Stimulated activated CD8-positive, alpha-beta memory T cell treated with anti-CD3 and anti-CD28 coated beads, Interleukin-7, amount 100 ng/mL, for 48 hours (primary cell): ENCODE data around the gene KCNMA1.
"Not testable (repeated sequence)": the region's sequence is repeated elsewhere in the genome, so short reads cannot be mapped to it uniquely, and the experiment has no call there.

Experiments
- DNase-seq, 2 donors: peaks; one replicate each; pipeline ENCODE4 v3.0.0-alpha.2; 2020; ENCODE audit warnings: low read depth in 1 of 2; ENCODE audit errors: extremely low read depth in 1 of 2

The KCNMA1 gene

DNA sequence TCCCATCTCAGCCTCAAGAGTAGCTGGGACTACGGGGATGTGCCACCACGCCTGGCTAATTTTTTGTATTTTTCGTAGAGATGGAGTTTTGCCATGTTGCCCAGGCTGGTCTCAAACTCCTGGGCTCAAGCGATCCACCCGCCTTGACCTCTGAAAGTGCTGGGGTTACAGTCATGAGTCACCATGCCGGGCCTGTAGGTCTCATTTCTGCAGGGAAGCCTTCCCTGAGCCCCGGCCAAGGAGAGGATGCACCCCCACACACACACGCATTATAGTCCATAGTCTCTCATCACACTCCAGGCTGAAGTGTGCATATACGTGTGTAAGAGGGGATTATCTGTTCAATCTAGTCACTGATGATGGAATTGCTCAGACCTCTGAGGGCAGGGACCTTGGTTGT is 29.3 kb downstream of the KCNMA1 start:
- DNase-seq = no peak

DNA sequence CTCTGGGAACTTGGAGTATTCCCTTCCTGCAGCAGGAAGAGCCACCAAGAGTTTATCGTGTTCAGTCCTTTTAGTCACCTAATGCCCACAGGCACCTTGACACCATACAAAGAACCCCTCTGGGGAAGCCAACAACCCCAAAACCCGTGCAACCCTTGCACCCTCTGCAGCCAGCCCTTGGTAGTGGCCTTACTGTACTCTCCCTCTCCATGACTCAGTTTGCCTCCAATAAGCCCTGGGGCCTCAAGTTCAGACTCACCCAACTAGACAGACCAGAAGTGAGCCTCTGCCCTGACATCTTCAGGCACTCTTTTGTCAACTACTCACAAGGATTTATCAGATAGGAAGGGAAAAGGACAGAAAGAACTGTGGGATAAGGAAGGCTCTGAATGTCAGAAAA is 30.9 kb downstream of the KCNMA1 start:
- no peak for DNase-seq

- no peak for DNase-seq
These were observed 32.1 kb downstream of the KCNMA1 start for GRCh38 chr10:77605466-77605865.

DNA sequence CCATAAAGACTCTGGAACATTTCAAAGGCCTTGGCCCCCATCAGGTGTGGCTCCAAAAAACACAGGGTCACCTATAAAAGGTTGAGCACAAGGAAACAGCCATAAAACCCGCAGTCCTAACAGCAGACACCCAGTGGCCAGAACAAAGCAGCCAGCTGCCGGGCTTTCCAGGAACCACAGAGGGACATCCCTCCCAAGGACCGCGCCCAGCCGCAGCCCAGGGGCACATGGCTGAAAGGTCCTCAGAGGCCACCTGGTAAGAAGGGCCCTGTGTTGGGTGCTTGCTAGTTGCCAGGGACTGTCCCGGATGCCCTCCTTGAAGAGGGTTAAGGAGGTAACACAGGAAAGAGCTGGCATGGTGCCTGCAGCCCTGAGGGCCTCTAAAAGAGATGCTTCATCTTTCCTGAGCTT is 32.7 kb downstream of the KCNMA1 start:
- DNase-seq = no peak

DNA sequence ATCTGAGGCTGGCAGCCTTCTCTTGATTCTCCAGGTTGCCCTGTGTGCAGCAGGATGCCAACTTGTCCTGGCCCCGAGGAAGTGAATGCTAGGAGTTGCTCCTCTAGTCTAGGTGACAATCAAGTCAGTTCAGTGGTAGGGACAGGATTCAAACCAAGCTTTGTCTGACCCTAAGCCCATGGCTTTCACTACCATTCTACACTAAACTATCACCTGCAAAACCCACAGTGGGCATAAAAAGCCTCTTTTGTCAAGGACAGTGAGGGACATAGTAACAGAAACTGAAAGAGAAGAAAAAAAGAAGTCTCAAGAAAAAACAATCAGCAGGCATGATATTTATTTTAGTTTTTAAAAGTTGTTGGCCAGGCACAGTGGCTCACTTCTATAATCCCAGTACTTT is 33.5 kb downstream of the KCNMA1 start:
- no peak for DNase-seq

- DNase-seq = no peak
These were observed 34.1 kb downstream of the KCNMA1 start for GRCh38 chr10:77603534-77603927.

GRCh38 chr10:77602913-77603533 is 34.6 kb downstream of the KCNMA1 start:
- DNase-seq = no peak

DNA sequence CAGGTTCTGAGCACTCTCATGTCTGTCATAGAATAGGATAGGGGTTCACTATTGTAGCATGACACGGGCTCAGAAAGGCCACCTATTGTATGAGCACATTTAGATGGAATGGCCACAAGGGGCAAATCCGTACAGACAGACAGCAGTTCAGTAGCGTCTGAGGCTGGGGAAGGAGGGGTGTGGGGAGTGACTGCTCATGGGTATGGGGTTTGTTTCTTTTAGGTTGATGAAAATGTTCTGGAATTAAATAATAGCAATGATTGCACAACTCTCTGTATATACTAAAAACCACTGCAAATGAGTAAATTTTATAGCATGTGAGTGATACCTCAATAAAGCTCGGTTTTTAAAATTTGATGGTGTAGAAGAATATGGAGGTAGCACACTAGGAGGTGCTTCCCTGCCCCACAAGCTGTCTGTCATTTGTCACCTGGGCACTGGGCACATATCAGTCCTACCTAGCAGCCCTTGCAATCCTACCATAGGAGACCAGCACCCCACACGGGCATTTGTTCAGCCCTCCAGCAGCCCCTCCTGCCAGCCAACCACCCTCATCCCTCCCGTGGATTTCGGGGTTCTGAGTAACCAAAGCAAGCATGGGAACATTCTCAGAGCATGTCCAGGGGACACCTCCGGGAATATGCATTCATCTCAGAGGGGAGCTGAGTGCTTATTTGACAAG is 35.2 kb downstream of the KCNMA1 start:
- no peak for DNase-seq

DNA sequence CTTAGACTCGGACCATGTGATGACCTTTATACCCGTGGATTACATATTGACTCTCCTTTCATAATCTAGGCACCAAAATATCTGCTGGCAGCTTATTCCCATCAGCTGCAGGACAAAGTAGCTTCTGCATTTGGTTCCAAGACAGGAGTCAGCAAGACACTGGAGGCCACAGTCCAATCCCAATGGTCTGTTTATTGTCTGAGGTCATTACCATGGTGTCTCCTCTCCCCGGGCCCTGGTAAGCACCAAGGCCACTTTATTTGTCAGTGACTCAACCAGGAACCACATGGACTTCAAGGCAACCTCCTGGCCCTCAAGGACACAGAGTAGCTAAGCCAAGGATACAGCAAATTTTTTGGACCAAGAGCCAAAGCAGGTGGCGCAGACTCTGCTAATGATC is 36.1 kb downstream of the KCNMA1 start:
- no peak for DNase-seq

DNA sequence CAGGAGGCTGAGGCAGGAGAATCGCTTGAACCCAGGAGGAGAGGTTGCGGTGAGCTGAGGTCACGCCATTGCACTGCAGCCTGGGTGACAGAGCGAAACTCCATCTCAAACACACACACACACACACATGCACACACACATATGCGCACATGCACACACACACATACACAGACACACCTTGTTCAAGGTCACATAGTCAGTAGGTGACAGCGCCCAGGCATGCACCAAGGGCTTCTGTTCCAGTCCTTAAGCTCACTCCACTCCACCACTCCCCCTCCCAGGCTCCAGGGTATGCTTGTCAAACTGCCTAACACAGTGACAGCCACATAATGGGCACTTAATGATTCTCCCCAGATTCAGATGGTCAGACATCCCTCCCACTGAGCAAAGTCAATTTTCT is 37.0 kb downstream of the KCNMA1 start:
- no peak for DNase-seq

DNA sequence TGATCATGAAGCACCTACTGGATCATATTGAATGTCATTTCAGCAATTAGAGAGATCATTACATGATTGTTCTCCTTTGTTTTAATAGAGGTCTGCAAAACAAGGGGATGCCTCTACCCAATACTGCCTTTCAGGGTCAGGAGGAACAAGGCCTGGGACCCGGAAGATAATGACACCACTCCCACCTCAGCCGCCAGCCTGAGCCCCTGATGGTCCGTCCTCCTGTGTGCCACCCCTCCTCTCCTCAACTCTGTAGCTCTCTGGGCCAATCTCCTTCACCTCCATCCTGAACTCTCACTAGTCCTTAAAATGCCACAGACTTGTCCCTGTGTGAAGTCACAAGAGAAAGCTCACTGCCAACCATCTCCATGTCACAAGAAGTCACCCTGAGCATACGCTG is 38.0 kb downstream of the KCNMA1 start:
- DNase-seq = no peak

- no peak for DNase-seq
These were observed 39.0 kb downstream of the KCNMA1 start for GRCh38 chr10:77598606-77599005.

DNA sequence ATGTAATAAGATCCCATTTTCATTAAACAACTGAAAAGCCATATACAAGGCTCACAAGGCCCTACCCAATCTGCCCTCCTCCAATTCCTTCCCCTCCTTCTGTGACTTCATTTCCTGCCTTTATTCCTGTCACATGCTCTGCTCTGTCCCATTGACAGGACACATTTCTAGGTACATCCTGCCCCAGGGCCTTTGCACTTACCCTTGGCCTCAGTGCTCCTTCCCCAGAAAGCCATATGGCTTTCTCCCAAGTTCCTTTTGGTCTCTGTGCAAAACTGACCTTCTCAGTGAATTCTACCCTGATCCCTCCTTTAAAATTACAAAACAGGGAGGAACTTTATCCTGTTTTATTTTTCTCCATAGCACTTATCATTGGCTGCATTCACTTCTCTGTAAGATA is 40.0 kb downstream of the KCNMA1 start:
- DNase-seq = no peak

DNA sequence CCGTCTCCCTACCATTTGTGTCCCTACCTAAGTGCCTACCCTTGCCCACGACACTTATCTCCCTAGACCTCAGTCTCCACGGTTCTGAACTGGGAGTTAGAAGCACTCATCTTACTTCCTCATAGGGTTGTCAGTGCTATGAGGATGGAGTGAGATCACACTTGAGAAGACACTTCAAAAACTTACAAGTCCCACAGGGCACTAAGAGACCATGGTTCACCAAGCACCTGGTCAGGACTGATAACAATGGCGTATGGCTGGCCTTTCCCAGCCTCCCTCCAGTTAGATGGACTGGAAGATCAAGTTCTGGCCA is 43.2 kb downstream of the KCNMA1 start:
- no peak for DNase-seq

- no peak for DNase-seq
These were observed 43.7 kb downstream of the KCNMA1 start for GRCh38 chr10:77593771-77594470.

- DNase-seq = no peak
These were observed 44.5 kb downstream of the KCNMA1 start for GRCh38 chr10:77592946-77593636.

- DNase-seq = no peak
These were observed 45.1 kb downstream of the KCNMA1 start for GRCh38 chr10:77592510-77592909.

DNA sequence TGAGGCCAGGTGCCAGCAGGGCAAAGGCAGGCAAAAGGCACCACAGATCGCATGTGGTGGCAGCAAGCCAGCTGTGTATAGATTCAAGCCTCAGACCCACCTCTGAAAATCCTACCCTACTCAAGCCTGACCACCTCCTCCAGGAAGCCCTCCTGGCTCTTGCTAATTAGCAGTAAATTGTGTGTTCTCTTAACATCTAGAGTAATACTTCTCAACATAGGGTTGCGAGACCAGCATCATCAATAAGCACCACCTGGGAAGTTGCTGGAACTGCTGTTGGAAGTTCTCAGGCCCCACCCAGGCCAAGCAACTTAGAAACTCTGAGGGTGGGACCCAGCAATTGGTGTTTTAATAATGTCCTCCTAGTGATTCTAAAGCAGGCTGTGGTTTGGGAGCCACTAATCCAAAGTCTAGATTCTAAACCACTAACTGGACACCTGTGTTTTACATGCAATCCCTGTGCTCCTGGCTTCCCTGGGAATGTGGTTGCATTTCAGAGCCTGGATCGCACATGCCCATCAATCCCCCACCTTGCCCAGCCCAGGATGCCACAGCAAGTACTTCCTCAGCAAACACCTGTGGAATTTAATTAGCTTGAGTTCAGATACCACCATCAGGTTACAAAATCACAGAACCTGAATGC is 46.2 kb downstream of the KCNMA1 start:
- DNase-seq = no peak

DNA sequence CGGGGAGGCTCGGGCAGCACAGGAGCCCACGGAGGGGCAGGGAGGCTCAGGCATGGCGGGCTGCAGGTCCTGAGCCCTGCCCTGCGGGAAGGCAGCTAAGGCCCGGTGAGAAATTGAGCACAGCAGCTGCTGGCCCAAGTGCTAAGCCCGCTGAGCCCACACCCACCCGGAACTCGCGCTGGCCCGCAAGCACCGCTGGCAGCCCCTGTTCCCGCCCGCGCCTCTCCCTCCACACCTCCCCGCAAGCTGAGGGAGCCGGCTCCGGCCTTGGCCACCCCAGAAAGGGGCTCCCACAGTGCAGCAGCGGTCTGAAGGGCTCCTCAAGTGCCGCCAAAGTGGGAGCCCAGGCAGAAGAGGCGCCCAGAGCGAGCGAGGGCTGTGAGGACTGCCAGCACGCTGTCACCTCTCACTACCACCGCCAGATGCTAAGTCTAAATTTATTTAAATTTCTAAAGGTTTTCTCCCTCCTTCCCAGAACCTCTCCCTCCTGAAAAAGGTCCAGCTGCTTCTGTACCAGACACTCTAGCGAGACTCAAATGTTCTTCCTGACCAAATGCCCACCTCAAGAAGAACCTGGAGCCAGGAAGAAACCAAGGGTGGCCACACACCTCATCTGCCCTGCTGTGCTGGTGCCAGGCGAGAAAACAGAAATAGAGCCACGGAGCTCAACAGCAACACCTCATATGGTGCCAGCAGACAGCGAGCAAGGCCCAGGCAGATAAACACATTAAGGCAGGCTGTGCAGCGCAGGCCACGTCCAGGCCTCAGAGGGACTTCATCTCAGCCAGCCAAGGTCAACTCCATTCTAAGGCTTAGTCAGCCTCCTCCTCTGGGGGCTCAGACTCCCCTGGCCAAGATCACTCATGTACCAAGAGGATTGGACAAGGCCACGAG is 47.0 kb downstream of the KCNMA1 start:
- no peak for DNase-seq

DNA sequence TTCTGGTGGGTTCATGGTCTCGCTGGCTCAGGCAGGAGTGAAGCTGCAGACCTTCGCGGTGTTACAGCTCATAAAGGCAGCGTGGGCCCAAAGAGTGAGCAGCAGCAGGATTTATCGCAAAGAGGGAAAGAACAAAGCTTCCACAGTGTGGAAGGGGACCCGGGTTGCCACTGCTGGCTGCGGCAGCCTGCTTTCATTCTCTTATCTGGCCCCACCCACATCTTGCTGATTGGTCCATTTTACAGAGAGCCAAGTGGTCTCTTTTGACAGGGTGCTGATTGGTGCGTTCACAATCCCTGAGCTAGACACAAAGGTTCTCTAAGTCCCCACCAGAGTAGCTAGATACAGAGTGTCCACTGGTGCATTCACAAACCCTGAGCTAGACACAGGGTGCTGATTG is 47.9 kb downstream of the KCNMA1 start:
- DNase-seq = not testable (repeated sequence)
